ENCODE measurements around the gene GAD2.

The GAD2 gene

GRCh38 chr10:26259341-26259740 lies 42.8 kb downstream of the GAD2 start:
- TF ChIP-seq FOXP2 (optimal IDR thresholded peaks at IDR 0.05; ENCODE audit: borderline replicate concordance, extremely low read depth, extremely low read length, insufficient read depth) (no peak), TAF1 (IDR thresholded peaks at IDR 0.05; ENCODE audit: borderline replicate concordance, insufficient read depth, low read length) (no peak), REST (IDR thresholded peaks at IDR 0.05; ENCODE audit: insufficient read depth in 1 of 2, low read depth in 2 of 2, low read length in 2 of 2) (no peak), POLR2AphosphoS5 (IDR thresholded peaks at IDR 0.05; ENCODE audit: low read depth, low read length) (no peak), SIN3A (IDR thresholded peaks at IDR 0.05; ENCODE audit: borderline replicate concordance, insufficient read depth, low read length) (no peak)

- no peak for TF ChIP-seq TAF1 (IDR thresholded peaks at IDR 0.05; ENCODE audit: borderline replicate concordance, insufficient read depth, low read length)
- TF ChIP-seq FOXP2 (optimal IDR thresholded peaks at IDR 0.05; ENCODE audit: borderline replicate concordance, extremely low read depth, extremely low read length, insufficient read depth): no peak
- no peak for TF ChIP-seq REST (IDR thresholded peaks at IDR 0.05; ENCODE audit: insufficient read depth in 1 of 2, low read depth in 2 of 2, low read length in 2 of 2)
- TF ChIP-seq POLR2AphosphoS5 (IDR thresholded peaks at IDR 0.05; ENCODE audit: low read depth, low read length): no peak
- TF ChIP-seq SIN3A (IDR thresholded peaks at IDR 0.05; ENCODE audit: borderline replicate concordance, insufficient read depth, low read length): no peak
Observed at GRCh38 chr10:26269754-26270153, 53.2 kb downstream of the GAD2 start.

GRCh38 chr10:26274391-26274790 lies 57.8 kb downstream of the GAD2 start:
- no peak for TF ChIP-seq TAF1 (IDR thresholded peaks at IDR 0.05; ENCODE audit: borderline replicate concordance, insufficient read depth, low read length)
- TF ChIP-seq FOXP2 (optimal IDR thresholded peaks at IDR 0.05; ENCODE audit: borderline replicate concordance, extremely low read depth, extremely low read length, insufficient read depth): no peak
- no peak for TF ChIP-seq SIN3A (IDR thresholded peaks at IDR 0.05; ENCODE audit: borderline replicate concordance, insufficient read depth, low read length)
- TF ChIP-seq REST (IDR thresholded peaks at IDR 0.05; ENCODE audit: insufficient read depth in 1 of 2, low read depth in 2 of 2, low read length in 2 of 2): no peak
- TF ChIP-seq POLR2AphosphoS5 (IDR thresholded peaks at IDR 0.05; ENCODE audit: low read depth, low read length): no peak

GRCh38 chr10:26278295-26278694 lies 61.7 kb downstream of the GAD2 start:
- TF ChIP-seq TAF1 (IDR thresholded peaks at IDR 0.05; ENCODE audit: borderline replicate concordance, insufficient read depth, low read length) (no peak), REST (IDR thresholded peaks at IDR 0.05; ENCODE audit: insufficient read depth in 1 of 2, low read depth in 2 of 2, low read length in 2 of 2) (no peak), FOXP2 (optimal IDR thresholded peaks at IDR 0.05; ENCODE audit: borderline replicate concordance, extremely low read depth, extremely low read length, insufficient read depth) (no peak), POLR2AphosphoS5 (IDR thresholded peaks at IDR 0.05; ENCODE audit: low read depth, low read length) (no peak), SIN3A (IDR thresholded peaks at IDR 0.05; ENCODE audit: borderline replicate concordance, insufficient read depth, low read length) (no peak)

GRCh38 chr10:26290236-26290635 lies 73.7 kb downstream of the GAD2 start:
- TF ChIP-seq REST (IDR thresholded peaks at IDR 0.05; ENCODE audit: insufficient read depth in 1 of 2, low read depth in 2 of 2, low read length in 2 of 2) (no peak), FOXP2 (optimal IDR thresholded peaks at IDR 0.05; ENCODE audit: borderline replicate concordance, extremely low read depth, extremely low read length, insufficient read depth) (no peak), SIN3A (IDR thresholded peaks at IDR 0.05; ENCODE audit: borderline replicate concordance, insufficient read depth, low read length) (no peak), POLR2AphosphoS5 (IDR thresholded peaks at IDR 0.05; ENCODE audit: low read depth, low read length) (no peak), TAF1 (IDR thresholded peaks at IDR 0.05; ENCODE audit: borderline replicate concordance, insufficient read depth, low read length) (no peak)
